Glutamatergic neuron (in vitro differentiated cells): ENCODE results near the gene NDUFA11. TPM values are rescaled to one million over a fixed set of nuclear protein-coding genes. Genes with fewer than 3 reads are reported as not detected.
"Not testable (repeated sequence)": the region's sequence is repeated elsewhere in the genome, so short reads cannot be mapped to it uniquely, and the experiment has no call there.

ENCODE experiments used
- DNase-seq: peaks from one replicate; pipeline ENCODE4 v3.0.0; 2022
- H3K27ac Mint-ChIP-seq: one replicate; pipeline ENCODE4 v1.8.0; 2020; ENCODE audit warnings: mild to moderate bottlenecking, mixed read lengths, inconsistent platforms; ENCODE audit not compliant: unreplicated experiment
- H3K27me3 Mint-ChIP-seq: one replicate; pipeline ENCODE4 v1.8.0; 2020; ENCODE audit warnings: mild to moderate bottlenecking, moderate library complexity, mixed read lengths, inconsistent platforms; ENCODE audit not compliant: unreplicated experiment
- H3K36me3 Mint-ChIP-seq: one replicate; pipeline ENCODE4 v1.8.0; 2020; ENCODE audit warnings: mild to moderate bottlenecking, mixed read lengths, inconsistent platforms; ENCODE audit not compliant: unreplicated experiment
- H3K4me1 Mint-ChIP-seq: one replicate; pipeline ENCODE4 v1.8.0; 2020; ENCODE audit warnings: mild to moderate bottlenecking, low read depth, mixed read lengths, inconsistent platforms; ENCODE audit not compliant: unreplicated experiment
- H3K4me3 Mint-ChIP-seq: one replicate; pipeline ENCODE4 v1.8.0; 2020; ENCODE audit warnings: mild to moderate bottlenecking, mixed read lengths, inconsistent platforms; ENCODE audit not compliant: unreplicated experiment
- H3K9me3 Mint-ChIP-seq: one replicate; pipeline ENCODE4 v1.8.0; 2020; ENCODE audit warnings: mild to moderate bottlenecking, moderate library complexity, mixed read lengths, inconsistent platforms; ENCODE audit not compliant: unreplicated experiment
- CTCF ChIP-seq: fragments of 200-600 bp; sonication (generic); IDR thresholded peaks from one replicate; pipeline ENCODE4 v1.5.0; 2021; ENCODE audit not compliant: partially characterized antibody, unreplicated experiment
- total RNA-seq: library from RNA; stranded (reverse); fragmentation: NEBNext Ultra II Directional; extraction: Animal tissue kit (Norgen Biotek cat#: 25700); gene quantifications from one replicate; pipeline ENCODE4 v1.2.1, GENCODE V29; 2021; ENCODE audit not compliant: unreplicated experiment

NDUFA11 gene
- total RNA-seq, 1 donor from 2014 or later: 193 TPM

- no peak for DNase-seq
- TF ChIP-seq CTCF: no peak
- Mint-ChIP-seq H3K9me3 (peaks cover 3% of the 10 kb centered on the region), H3K36me3 (no peaks in the 10 kb centered on the region), H3K4me3 (no peak overlapping the region), H3K27ac (no peak overlapping the region), H3K27me3 (peaks cover 3% of the 10 kb centered on the region), H3K4me1 (peaks cover 2% of the 10 kb centered on the region)
These were observed 14.2 kb downstream of the NDUFA11 start for GRCh38 chr19:5889288-5889971.

GRCh38 chr19:5884065-5884811 is 19.4 kb downstream of the NDUFA11 start:
- not testable (repeated sequence) for H3K27me3 Mint-ChIP-seq, H3K27ac Mint-ChIP-seq, H3K9me3 Mint-ChIP-seq, DNase-seq, H3K4me1 Mint-ChIP-seq, H3K4me3 Mint-ChIP-seq, H3K36me3 Mint-ChIP-seq

GRCh38 chr19:5883157-5883873 is 20.3 kb downstream of the NDUFA11 start:
- H3K27me3 Mint-ChIP-seq, DNase-seq, H3K9me3 Mint-ChIP-seq, H3K27ac Mint-ChIP-seq, H3K4me1 Mint-ChIP-seq, H3K36me3 Mint-ChIP-seq, H3K4me3 Mint-ChIP-seq: not testable (repeated sequence)

GRCh38 chr19:5882421-5882968 is 21.1 kb downstream of the NDUFA11 start:
- no peaks in the 10 kb centered on the region for H3K36me3 Mint-ChIP-seq
- peaks cover 2% of the 10 kb centered on the region for H3K9me3 Mint-ChIP-seq
- H3K27me3 Mint-ChIP-seq: peaks cover 2% of the 10 kb centered on the region
- no peak for TF ChIP-seq CTCF
- H3K27ac Mint-ChIP-seq: no peak overlapping the region
- no peak for DNase-seq
- H3K4me3 Mint-ChIP-seq: no peak overlapping the region
- no peaks in the 10 kb centered on the region for H3K4me1 Mint-ChIP-seq

- DNase-seq: no peak
These were observed 21.9 kb downstream of the NDUFA11 start for GRCh38 chr19:5881543-5882299.

More at GRCh38 chr19:5881543-5882299, 21.9 kb downstream of the NDUFA11 start:
- Mint-ChIP-seq H3K27ac (no peak overlapping the region), H3K36me3 (no peaks in the 10 kb centered on the region), H3K9me3 (peaks cover 2% of the 10 kb centered on the region), H3K4me3 (no peak overlapping the region), H3K27me3 (peaks cover 2% of the 10 kb centered on the region), H3K4me1 (no peaks in the 10 kb centered on the region)
- no peak for TF ChIP-seq CTCF
